ENCODE results near the gene DOK7. TPM values are rescaled to one million over a fixed set of nuclear protein-coding genes. Genes with fewer than 3 reads are reported as not detected.

Gene DOK7
- total and polyA plus RNA-seq, 8 donors = 0.37 to 8.1 (median 4.3) TPM; not detected in 1

GRCh38 chr4:3421470-3421869, 41.6 kb upstream of the DOK7 start:
- WGBS, 5 donors = 84 to 91% (median 87%) methylated on average over 9 to 12 of the region's 12 CpGs; no CpG with 5 or more reads in 1 of the 5 donors
- Histone ChIP-seq H3K4me3 (no peak overlapping the region), H3K4me1 (no peaks in the 10 kb centered on the region), H3K9me3 (no peaks in the 10 kb centered on the region), H3K27me3 (no peaks in the 10 kb centered on the region), H3K36me3 (peaks cover 26 to 89% (median 77%) of the 10 kb centered on the region in 4 donors), H3K27ac (no peak overlapping the region)
- DNase-seq = no peak
- TF ChIP-seq CTCF (IDR thresholded peaks at IDR 0.05) (no peak), EP300 (IDR thresholded peaks at IDR 0.05) (no peak), POLR2A (IDR thresholded peaks at IDR 0.05) (no peak), POLR2AphosphoS5 (IDR thresholded peaks at IDR 0.05) (no peak)
- intact Hi-C loops (cut with DNase I; ENCODE audit: low total_unique reads) = no loop called here

GRCh38 chr4:3422241-3422801, 40.8 kb upstream of the DOK7 start:
- Histone ChIP-seq H3K27ac (no peak overlapping the region), H3K4me3 (no peak overlapping the region), H3K27me3 (no peaks in the 10 kb centered on the region), H3K36me3 (peaks cover 18 to 89% (median 75%) of the 10 kb centered on the region in 4 donors), H3K9me3 (no peaks in the 10 kb centered on the region), H3K4me1 (no peaks in the 10 kb centered on the region)
- WGBS, 5 donors = 87 to 92% (median 88%) methylated on average over 10 to 29 of the region's 29 CpGs
- DNase-seq = no peak
- no peak for TF ChIP-seq CTCF (IDR thresholded peaks at IDR 0.05)
- no peak for TF ChIP-seq EP300 (IDR thresholded peaks at IDR 0.05)
- TF ChIP-seq POLR2AphosphoS5 (IDR thresholded peaks at IDR 0.05) = no peak
- no peak for TF ChIP-seq POLR2A (IDR thresholded peaks at IDR 0.05)
- intact Hi-C loops (cut with DNase I; ENCODE audit: low total_unique reads) = no loop called here

GRCh38 chr4:3422808-3423297, 40.3 kb upstream of the DOK7 start:
- H3K9me3 ChIP-seq = no peaks in the 10 kb centered on the region
- 87 to 95% (median 93%) methylated on average over 11 to 19 of the region's 19 CpGs for WGBS, 5 donors
- TF ChIP-seq EP300 (IDR thresholded peaks at IDR 0.05) (no peak), CTCF (IDR thresholded peaks at IDR 0.05) (no peak), POLR2A (IDR thresholded peaks at IDR 0.05) (no peak), POLR2AphosphoS5 (IDR thresholded peaks at IDR 0.05) (no peak)
- DNase-seq = no peak
- H3K4me3 ChIP-seq = no peak overlapping the region
- no peak overlapping the region for H3K27ac ChIP-seq
- intact Hi-C loops (cut with DNase I; ENCODE audit: low total_unique reads) = no loop called here
- no peaks in the 10 kb centered on the region for H3K4me1 ChIP-seq
- peaks cover 16 to 89% (median 71%) of the 10 kb centered on the region in 4 donors for H3K36me3 ChIP-seq
- no peaks in the 10 kb centered on the region for H3K27me3 ChIP-seq

DNA sequence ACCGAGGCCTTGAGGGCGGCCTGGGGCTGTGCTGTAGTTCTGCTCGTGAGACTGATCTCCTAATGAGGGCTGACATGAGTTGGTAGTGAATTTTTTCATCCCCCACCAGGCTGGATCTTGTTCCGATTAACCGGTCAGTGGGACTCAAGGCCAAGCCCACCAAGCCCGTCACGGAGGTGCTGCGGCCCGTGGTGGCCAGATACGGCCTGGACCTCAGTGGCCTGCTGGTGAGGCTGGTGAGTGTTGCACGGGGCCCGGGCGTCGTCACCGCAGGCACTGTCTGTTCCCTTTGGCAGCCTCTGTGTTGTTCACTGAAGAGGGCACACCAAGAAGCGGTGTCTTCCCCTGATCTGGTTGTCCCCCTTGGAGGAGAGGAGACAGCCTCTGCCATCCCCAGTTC, 39.7 kb upstream of the DOK7 start:
- TF ChIP-seq CTCF (IDR thresholded peaks at IDR 0.05) (no peak), POLR2A (IDR thresholded peaks at IDR 0.05) (no peak), EP300 (IDR thresholded peaks at IDR 0.05) (no peak), POLR2AphosphoS5 (IDR thresholded peaks at IDR 0.05) (no peak)
- no peak for DNase-seq
- H3K9me3 ChIP-seq = no peaks in the 10 kb centered on the region
- no peaks in the 10 kb centered on the region for H3K4me1 ChIP-seq
- intact Hi-C loops (cut with DNase I; ENCODE audit: low total_unique reads) = no loop called here
- H3K36me3 ChIP-seq = peaks cover 16 to 89% (median 71%) of the 10 kb centered on the region in 4 donors
- H3K4me3 ChIP-seq = no peak overlapping the region
- 91 to 96% (median 93%) methylated on average over 10 to 16 of the region's 16 CpGs for WGBS, 5 donors
- H3K27ac ChIP-seq = no peak overlapping the region
- H3K27me3 ChIP-seq = no peaks in the 10 kb centered on the region
